GM19395 (cell line): ENCODE measurements around the gene TPSG1.
"Not testable (repeated sequence)": the region's sequence is repeated elsewhere in the genome, so short reads cannot be mapped to it uniquely, and the experiment has no call there.

Experiments used
- ATAC-seq: cut with Tn5 transposase; IDR thresholded peaks from one replicate; pipeline ENCODE4 v1.9.1; 2021; ENCODE audit warnings: mild to moderate bottlenecking, moderate library complexity; ENCODE audit not compliant: unreplicated experiment

The TPSG1 gene

GRCh38 chr16:1257561-1258224, 32.6 kb upstream of the TPSG1 start:
- ATAC-seq = no peak

GRCh38 chr16:1256874-1257322, 31.8 kb upstream of the TPSG1 start:
- no peak for ATAC-seq

DNA sequence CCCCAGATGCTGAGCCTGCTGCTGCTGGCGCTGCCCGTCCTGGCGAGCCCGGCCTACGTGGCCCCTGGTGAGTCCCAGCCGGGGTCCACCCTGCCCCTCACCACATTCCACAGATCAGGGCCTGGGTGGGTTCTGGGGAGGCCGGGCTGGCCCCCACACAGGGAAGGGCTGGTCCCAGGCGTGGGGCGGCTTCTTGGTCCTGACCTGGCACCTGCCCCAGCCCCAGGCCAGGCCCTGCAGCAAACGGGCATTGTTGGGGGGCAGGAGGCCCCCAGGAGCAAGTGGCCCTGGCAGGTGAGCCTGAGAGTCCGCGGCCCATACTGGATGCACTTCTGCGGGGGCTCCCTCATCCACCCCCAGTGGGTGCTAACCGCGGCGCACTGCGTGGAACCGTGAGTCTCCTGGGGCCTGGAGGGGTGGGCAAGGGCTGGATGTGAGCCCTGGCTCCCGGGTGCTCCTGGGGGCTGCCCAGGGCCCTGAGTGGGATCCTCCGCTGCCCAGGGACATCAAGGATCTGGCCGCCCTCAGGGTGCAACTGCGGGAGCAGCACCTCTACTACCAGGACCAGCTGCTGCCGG, 31.3 kb upstream of the TPSG1 start:
- not testable (repeated sequence) for ATAC-seq

DNA sequence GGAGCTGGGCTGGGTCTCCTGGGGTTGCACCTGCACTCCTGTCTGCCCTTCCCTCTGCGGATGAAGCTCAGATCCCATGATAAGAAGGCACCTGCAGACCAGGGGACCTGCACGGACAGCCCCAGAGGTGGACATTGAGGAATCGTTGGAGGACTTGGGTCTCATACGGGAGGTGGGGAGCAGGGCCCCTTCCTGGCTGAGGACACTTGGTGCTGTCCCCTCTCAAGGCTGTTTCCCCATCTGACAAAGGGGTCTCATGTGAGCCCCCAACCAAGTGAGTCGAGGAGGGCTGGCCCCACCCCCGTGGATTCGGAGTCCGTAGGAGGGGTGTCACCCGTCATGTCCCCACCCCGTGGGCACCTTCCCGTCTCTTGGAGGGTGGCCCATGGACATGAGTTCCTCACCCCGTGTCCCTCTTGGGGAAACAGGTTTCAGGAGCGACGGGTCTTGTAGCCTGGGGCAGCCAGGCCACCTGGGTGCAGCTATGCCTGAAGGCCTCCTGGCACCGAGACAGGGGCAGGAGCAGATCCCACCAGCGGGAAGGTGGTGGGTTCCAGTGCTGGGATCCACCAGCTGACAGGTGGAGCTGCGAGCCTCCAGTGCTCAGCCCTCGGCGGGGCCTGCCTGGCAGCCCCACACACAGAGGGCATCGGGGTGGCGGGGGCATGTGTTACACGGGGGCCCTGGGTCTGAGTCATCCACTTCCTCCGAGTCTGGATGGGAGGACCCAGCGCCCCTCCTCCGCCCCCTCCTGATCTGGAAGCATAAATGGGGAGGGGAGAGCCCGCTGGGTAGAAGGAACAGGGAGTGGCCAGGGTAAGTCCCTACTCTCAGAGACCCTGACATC, 30.4 kb upstream of the TPSG1 start, which contains the start of gene TPSD1:
TSS of gene TPSD1 (plus strand) at position 794 of the 847 bp plus-strand sequence. CDS start 212 bp downstream, outside the sequence.
- not testable (repeated sequence) for ATAC-seq

GRCh38 chr16:1254821-1255220, 29.8 kb upstream of the TPSG1 start:
- not testable (repeated sequence) for ATAC-seq

GRCh38 chr16:1253701-1254364, 28.8 kb upstream of the TPSG1 start:
- ATAC-seq = not testable (repeated sequence)

DNA sequence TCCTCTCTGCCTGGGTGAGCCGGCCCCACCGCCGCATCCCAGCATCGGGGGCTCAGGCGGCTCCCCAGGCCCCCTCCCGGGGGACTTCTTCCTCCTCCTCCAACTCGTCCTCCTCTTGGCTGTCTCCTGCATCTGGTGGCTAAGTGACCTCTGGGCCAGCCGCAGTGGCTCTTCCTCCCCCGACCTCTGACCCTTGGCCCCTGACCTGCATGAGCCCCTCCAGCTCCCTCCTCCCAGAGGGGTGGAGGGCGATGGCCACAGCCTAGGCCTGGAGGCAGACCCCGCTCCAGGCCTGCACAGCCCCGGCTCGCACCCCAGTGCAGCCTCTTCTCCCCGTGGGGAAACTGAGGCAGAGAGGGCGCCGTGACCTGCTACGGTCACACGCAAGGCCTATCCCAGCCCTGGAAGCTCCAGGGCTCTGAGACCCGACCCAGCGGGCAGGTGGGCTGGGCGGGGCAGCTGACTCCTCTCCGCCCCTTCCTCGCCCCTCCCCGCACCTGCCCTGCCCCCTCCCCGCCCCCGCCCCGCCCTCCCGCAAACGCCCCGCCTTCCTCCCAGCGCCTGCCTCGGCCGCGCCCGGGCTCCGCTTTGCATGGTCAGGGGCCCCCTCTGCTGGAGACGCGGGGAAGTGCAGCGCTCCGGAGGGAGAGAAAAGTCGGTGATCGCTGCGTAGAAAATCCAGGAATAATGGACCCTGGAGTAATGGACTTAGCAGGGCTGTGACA, 24.1 kb upstream of the TPSG1 start:
- not testable (repeated sequence) for ATAC-seq

DNA sequence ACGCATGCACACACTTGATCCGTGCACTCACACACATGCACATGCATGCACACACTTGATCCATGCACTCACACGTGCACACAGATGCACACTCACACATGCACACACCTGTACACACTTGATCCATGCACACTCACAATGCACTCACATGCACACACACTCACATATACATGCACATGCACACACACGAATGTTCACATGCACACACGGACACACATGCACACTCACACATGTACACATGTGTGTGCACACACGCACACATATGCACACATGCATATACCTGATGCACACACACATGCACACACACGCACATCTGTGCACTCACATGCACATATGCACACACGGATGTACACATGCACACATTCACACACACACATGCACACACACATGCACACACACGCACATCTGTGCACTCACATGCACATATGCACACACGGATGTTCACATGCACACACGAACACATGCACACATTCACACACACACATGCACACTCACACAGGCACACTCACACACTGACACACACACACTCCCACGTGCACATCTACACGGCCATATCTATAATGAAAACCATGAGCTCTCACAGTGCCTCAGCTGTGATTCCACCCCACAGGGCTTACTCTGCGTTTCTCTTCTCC, 23.0 kb upstream of the TPSG1 start:
- ATAC-seq = not testable (repeated sequence)

- no peak for ATAC-seq
Observed at GRCh38 chr16:1245452-1246020, 20.5 kb upstream of the TPSG1 start.

DNA sequence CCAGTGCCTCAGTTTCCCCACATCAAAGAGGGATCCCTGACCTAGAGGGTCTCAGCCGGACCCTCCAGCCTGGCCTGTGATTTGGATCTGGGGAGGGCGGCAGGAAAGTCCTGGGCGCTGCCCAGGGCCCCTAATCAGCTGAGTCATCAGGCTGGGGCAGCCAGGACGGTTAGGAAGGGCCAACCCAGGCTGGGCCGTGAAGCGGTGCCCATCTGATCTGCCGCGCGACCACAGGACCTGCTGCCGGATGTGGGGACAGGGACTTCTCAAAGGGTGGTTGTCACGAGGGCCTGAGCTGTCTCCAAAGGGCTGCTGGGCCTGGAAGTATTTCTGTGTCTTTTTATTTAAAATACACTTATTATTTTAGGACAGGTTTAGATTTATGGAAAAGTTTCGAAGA, 19.8 kb upstream of the TPSG1 start:
- no peak for ATAC-seq

DNA sequence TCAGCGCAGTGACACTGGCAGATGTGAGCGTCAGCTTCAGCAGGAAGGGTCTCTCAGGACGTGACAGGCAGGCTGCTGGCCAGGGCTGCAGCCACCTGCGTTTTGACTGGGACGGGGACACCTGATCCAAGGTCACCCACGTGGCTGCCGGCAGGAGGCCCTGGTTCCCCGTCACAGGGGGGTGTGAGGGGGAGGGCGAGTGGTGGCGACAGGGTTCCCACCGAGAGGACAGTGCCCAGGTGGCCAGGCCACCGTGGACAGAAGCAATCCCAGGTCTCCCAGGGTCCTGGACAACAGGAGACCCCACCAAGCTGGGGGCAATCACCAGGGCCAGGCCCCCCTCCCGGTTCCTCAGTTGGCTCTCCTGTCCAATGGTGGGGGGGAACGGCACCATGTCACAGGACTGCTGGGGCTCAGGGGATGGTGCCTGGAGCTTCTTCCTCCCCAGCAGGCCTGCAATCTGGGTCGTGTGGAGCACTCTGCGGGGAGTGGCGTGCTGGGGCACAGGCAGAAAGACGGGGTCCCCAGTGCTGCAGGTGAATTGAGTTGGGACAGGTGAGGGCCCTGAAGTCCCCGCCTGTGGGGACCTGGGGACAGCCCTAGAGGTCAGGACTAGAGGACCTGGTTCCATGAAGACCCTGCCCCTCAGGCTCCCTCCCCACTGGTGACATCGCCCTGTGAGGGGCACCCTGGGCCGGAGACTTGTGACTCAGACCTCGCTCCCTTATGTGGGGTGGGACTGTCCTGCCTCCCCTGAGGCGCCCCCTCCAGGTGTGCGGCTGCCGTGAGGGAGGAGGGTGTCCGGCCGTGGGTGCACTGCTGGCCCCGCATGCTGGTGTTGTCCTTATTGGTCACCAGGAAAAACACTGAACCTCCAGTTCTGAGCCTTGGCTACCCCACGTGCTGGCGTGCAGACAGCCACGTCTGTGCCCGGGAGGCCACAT, 19.1 kb upstream of the TPSG1 start:
- not testable (repeated sequence) for ATAC-seq

GRCh38 chr16:1243363-1243762, 18.3 kb upstream of the TPSG1 start:
- not testable (repeated sequence) for ATAC-seq

GRCh38 chr16:1241081-1241480, 16.0 kb upstream of the TPSG1 start:
- not testable (repeated sequence) for ATAC-seq

DNA sequence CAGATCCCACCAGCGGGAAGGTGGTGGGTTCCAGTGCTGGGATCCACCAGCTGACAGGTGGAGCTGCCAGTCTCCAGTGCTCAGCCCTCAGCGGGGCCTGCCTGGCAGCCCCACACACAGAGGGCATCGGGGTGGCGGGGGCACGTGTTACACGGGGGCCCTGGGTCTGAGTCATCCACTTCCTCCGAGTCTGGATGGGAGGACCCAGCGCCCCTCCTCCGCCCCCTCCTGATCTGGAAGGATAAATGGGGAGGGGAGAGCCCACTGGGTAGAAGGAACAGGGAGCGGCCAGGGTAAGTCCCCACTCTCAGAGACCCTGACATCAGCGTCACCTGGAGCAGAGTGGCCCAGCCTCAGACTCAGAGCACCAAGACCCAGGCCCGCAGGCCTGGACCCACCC, 15.4 kb upstream of the TPSG1 start, which contains the start of gene TPSAB1:
TSS of gene TPSAB1 (plus strand) at position 270 of the 400 bp plus-strand sequence. CDS start 234 bp downstream, outside the sequence.
- not testable (repeated sequence) for ATAC-seq

- not testable (repeated sequence) for ATAC-seq
Observed at GRCh38 chr16:1239575-1239974, 14.5 kb upstream of the TPSG1 start.

DNA sequence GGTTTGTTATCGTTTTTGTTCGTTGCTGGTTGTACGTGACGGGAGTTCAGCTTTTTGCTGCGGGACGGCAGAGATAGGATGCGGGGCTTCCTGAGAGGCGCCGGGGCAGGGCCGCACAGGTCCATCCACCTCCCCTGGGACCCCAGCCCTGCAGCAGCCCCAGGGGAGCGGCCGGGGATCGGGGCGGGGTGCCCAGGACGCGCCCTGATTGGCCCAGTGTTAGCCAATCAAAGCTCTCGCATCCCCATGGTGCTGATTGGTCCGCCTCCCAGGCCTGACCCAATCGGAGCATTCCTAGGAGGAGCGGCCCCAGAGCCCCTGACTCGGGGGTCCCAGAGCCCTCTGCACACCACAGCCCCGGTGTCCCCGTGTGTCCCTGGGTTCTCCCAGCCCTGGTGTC, 13.8 kb upstream of the TPSG1 start:
- ATAC-seq = not testable (repeated sequence)

DNA sequence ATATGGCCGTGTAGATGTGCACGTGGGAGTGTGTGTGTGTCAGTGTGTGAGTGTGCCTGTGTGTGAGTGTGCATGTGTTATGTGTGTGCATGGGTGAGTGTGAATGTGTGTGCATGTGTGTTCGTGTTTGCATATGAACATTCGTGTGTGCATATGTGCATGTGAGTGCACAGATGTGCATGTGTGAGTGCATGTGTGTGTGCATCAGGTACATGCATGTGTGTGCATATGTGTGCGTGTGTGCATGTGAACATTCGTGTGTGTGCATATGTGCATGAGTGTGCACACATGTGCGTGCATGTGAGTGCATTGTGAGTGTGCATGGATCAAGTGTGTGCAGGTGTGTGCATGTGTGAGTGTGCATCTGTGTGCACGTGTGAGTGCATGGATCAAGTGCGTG, 12.9 kb upstream of the TPSG1 start:
- ATAC-seq = no peak

GRCh38 chr16:1236659-1237058, 11.6 kb upstream of the TPSG1 start:
- not testable (repeated sequence) for ATAC-seq
